ENCODE data around the gene MGAT4A. TPM values are rescaled to one million over a fixed set of nuclear protein-coding genes. Genes with fewer than 3 reads are reported as not detected.

MGAT4A gene
- total RNA-seq, 4 donors from 2014 or later = 4.1 to 11.6 (median 7.1) TPM

- Histone ChIP-seq H3K9me3 (no peaks in the 10 kb centered on the region), H3K27ac (no peak overlapping the region), H3K4me3 (no peak overlapping the region), H3K4me1 (no peaks in the 10 kb centered on the region), H3K36me3 (peaks cover 0 to 94% (median 3%) of the 10 kb centered on the region in 3 donors), H3K27me3 (no peaks in the 10 kb centered on the region)
- intact Hi-C loops (cut with DNase I) = no loop called here
- DNase-seq = no peak
- 92 to 95% methylated on average over 3 to 11 of the region's 22 CpGs for WGBS, 2 donors
- TF ChIP-seq POLR2A (IDR thresholded peaks at IDR 0.05) (no peak), CTCF (IDR thresholded peaks at IDR 0.05) (no peak)
Observed at GRCh38 chr2:98576666-98577312, 154.1 kb downstream of the MGAT4A start.

GRCh38 chr2:98573426-98573825 lies 157.5 kb downstream of the MGAT4A start:
- H3K4me3 ChIP-seq = no peak overlapping the region

GRCh38 chr2:98572676-98573075 lies 158.3 kb downstream of the MGAT4A start:
- no peak overlapping the region for H3K4me3 ChIP-seq
- DNase-seq = no peak
- intact Hi-C loops (cut with DNase I) = no loop called here
- H3K36me3 ChIP-seq = peaks cover 4 to 86% (median 5%) of the 10 kb centered on the region in 3 donors
- 87% methylated on average over 12 to 14 of the region's 15 CpGs for WGBS, 2 donors
- H3K27ac ChIP-seq = no peak overlapping the region
- H3K4me1 ChIP-seq = peaks cover 0 to 12% (median 3%) of the 10 kb centered on the region in 3 donors
- no peaks in the 10 kb centered on the region for H3K27me3 ChIP-seq
- TF ChIP-seq POLR2A (IDR thresholded peaks at IDR 0.05) (no peak), CTCF (IDR thresholded peaks at IDR 0.05) (no peak)
- H3K9me3 ChIP-seq = no peaks in the 10 kb centered on the region

More at GRCh38 chr2:98573426-98573825, 157.5 kb downstream of the MGAT4A start:
- Histone ChIP-seq H3K27ac (no peak overlapping the region), H3K27me3 (no peaks in the 10 kb centered on the region), H3K9me3 (no peaks in the 10 kb centered on the region), H3K36me3 (peaks cover 0 to 86% (median 6%) of the 10 kb centered on the region in 3 donors), H3K4me1 (peaks cover 0 to 7% (median 3%) of the 10 kb centered on the region in 3 donors)
- TF ChIP-seq POLR2A (IDR thresholded peaks at IDR 0.05) (no peak), CTCF (IDR thresholded peaks at IDR 0.05) (no peak)
- intact Hi-C loops (cut with DNase I) = no loop called here
- no peak for DNase-seq
- WGBS, 2 donors = 96 to 97% methylated on average over 5 of the region's 13 CpGs

GRCh38 chr2:98572211-98572610 lies 158.7 kb downstream of the MGAT4A start:
- Histone ChIP-seq H3K4me1 (peaks cover 0 to 12% (median 3%) of the 10 kb centered on the region in 3 donors), H3K4me3 (no peak overlapping the region), H3K36me3 (peaks cover 4 to 86% (median 5%) of the 10 kb centered on the region in 3 donors), H3K27me3 (no peaks in the 10 kb centered on the region), H3K27ac (no peak overlapping the region), H3K9me3 (no peaks in the 10 kb centered on the region)
- 95% methylated on average over 3 of the region's 5 CpGs; no CpG with 5 or more reads in 1 of the 2 donors for WGBS, 2 donors
- no peak for DNase-seq
- TF ChIP-seq CTCF (IDR thresholded peaks at IDR 0.05) = no peak
- no peak for TF ChIP-seq POLR2A (IDR thresholded peaks at IDR 0.05)
- intact Hi-C loops (cut with DNase I) = no loop called here

- H3K9me3 ChIP-seq = no peaks in the 10 kb centered on the region
- H3K27ac ChIP-seq = no peak overlapping the region
- H3K27me3 ChIP-seq = no peaks in the 10 kb centered on the region
- intact Hi-C loops (cut with DNase I) = no loop called here
- H3K4me3 ChIP-seq = no peak overlapping the region
- 91 to 92% methylated on average over 9 of the region's 9 CpGs for WGBS, 2 donors
- no peak for DNase-seq
- TF ChIP-seq POLR2A (IDR thresholded peaks at IDR 0.05) (no peak), CTCF (IDR thresholded peaks at IDR 0.05) (no peak)
- H3K36me3 ChIP-seq = peaks cover 4 to 86% (median 6%) of the 10 kb centered on the region in 3 donors
- H3K4me1 ChIP-seq = peaks cover 0 to 12% (median 3%) of the 10 kb centered on the region in 3 donors
Observed at GRCh38 chr2:98571796-98572195, 159.1 kb downstream of the MGAT4A start.

All from esophagus squamous epithelium (tissue), 5 donors.